Right renal cortex interstitium (tissue), 3 donors: Measurements from ENCODE around the gene GGT7. TPM values are rescaled to one million over a fixed set of nuclear protein-coding genes. Genes with fewer than 3 reads are reported as not detected.

Experiments
- DNase-seq, 3 donors: peaks; one replicate each; pipeline ENCODE4 v3.0.0-alpha.2; 2013; ENCODE audit warnings: low read depth in 3 of 3, low spot score in 2 of 3
- polyA plus RNA-seq, 3 donors: library from polyadenylated mRNA; unstranded; fragments of 120-200 nt; gene quantifications; one replicate each; pipeline ENCODE4 v1.2.1, GENCODE V29; 2013; ENCODE audit not compliant: insufficient read length in 3 of 3

Gene GGT7
- polyA plus RNA-seq, 3 donors: 16.6 to 17.4 (median 17.3) TPM

- no peak for DNase-seq
These were observed 75.4 kb downstream of the GGT7 start for GRCh38 chr20:34797012-34797995.

Other genes with a start within 250 kb of the GGT7 start
- 10 to 100 TPM; 46.7 to 51.0 (median 49.6) TPM for gene PIGU, start 195.8 kb downstream of the GGT7 start, polyA plus RNA-seq
- 10 to 100 TPM; 11.3 to 13.2 (median 12.7) TPM for gene TP53INP2, start 168.5 kb downstream of the GGT7 start, polyA plus RNA-seq
- 10 to 100 TPM; 53.8 to 58.3 (median 54.3) TPM for gene NCOA6, start 47.2 kb downstream of the GGT7 start, polyA plus RNA-seq
- 10 to 100 TPM; 36.8 to 44.1 (median 40.0) TPM for gene ACSS2, start 3.8 kb upstream of the GGT7 start, polyA plus RNA-seq
- gene GSS, start 83.0 kb upstream of the GGT7 start, polyA plus RNA-seq: 10 to 100 TPM; 54.3 to 61.2 (median 56.5) TPM
- gene MYH7B, start 83.0 kb upstream of the GGT7 start, polyA plus RNA-seq: under 1 TPM; 0.65 to 0.90 (median 0.88) TPM
- 10 to 100 TPM; 67.0 to 69.7 (median 68.9) TPM for gene TRPC4AP, start 220.0 kb upstream of the GGT7 start, polyA plus RNA-seq